AG10803 (cell line): ENCODE results near the gene SLC16A14.

Experiments
- DNase-seq: peaks from one replicate; pipeline ENCODE4 v3.0.0; 2010; ENCODE audit warnings: low read depth
- H3K4me3 ChIP-seq: 2 replicates; pipeline ENCODE4 v1.5.1; 2011; ENCODE audit warnings: mild to moderate bottlenecking, low read length, control low read depth
- TF ChIP-seq, protein P1 (sequence below): conservative IDR thresholded peaks from 2 replicates; pipeline ENCODE4 v1.5.1; 2011; ENCODE audit warnings: mild to moderate bottlenecking, low read length, control low read depth, inconsistent platforms

SLC16A14 gene

DNA sequence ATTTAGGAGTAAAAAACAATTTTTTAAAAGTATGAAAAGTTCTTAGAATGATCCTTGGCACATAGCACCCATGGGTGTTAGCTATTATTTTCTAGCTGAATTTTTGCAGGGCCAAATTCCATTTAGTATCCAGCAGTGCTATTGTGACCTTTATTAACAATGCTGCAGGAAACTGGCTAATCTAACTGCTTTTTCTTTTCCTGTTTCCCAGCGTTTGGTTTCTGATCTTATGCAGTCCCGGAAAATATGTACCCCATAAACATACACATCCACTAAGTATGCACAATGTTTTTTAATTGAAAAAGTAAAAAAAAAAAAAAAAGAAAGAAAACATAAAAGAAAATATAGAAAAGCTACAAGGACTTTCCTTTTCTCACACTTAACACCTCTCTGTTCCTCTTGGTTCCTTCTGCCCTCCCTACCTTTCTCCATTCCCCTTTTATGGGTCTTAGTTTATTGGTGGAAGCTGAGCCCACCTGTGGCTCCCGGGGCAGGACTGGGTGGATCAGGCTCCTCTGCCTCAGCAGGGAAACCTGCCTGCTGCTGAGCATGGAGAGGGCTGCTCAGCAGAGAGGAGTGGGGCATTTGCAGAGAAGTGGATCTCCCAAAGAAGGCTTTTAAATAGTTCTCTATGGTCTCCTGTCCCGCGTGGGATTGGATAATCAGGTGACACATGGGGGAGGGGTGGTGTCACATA is 9.3 kb upstream of the SLC16A14 start:
- H3K4me3 ChIP-seq, result no peak overlapping the region
- TF ChIP-seq, protein P1, sequence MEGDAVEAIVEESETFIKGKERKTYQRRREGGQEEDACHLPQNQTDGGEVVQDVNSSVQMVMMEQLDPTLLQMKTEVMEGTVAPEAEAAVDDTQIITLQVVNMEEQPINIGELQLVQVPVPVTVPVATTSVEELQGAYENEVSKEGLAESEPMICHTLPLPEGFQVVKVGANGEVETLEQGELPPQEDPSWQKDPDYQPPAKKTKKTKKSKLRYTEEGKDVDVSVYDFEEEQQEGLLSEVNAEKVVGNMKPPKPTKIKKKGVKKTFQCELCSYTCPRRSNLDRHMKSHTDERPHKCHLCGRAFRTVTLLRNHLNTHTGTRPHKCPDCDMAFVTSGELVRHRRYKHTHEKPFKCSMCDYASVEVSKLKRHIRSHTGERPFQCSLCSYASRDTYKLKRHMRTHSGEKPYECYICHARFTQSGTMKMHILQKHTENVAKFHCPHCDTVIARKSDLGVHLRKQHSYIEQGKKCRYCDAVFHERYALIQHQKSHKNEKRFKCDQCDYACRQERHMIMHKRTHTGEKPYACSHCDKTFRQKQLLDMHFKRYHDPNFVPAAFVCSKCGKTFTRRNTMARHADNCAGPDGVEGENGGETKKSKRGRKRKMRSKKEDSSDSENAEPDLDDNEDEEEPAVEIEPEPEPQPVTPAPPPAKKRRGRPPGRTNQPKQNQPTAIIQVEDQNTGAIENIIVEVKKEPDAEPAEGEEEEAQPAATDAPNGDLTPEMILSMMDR, result no peak
- no peak for DNase-seq

DNA sequence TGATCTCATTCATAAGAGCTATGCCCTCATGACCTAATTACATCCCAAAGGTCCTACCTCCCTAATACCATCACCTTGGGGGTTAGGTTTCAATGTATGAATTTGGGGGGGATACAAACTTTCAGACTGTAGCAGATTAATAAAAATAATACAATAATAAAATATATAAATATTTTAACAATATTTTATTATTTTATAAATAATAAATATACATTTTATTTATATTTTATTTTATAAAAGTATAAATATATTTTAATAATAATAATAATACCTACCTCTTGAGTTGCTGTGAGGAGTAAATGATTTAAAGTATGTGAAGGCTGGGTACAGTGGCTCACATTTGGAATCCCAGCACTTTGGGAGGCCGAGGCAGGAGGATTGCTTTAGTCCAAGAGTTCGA is 8.1 kb upstream of the SLC16A14 start:
- DNase-seq, result no peak
- TF ChIP-seq, protein P1, result no peak

DNA sequence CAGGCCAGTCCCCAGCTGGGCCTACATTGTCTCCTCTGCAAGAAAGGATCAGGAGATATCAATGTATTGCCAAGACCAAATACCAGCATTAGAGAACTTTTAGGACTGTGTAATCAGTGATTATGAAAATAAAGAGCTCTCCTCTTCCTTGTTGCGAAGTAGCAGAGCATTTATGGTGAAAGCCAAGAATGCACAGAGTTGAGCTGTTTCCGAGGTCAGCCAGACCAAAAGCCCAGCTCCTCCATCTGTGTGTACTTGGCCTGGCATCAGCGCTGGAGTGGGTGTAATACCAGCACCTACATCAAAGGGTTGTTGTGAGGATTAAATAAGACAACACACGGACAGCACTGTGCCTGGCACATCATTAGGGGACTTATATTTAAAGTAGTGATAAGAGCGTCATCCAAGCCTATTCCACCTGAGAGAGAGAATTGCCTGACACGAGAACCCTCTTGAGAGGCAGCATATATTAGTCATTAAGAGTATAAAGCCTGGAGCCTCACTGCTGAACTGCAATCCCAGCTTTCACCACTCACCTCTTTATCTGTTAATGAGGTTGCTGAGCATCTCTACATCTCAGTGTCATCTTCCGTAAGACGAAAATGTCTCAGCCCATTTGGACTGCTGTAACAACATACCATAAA is 7.4 kb upstream of the SLC16A14 start:
- no peak for DNase-seq
- no peak overlapping the region for H3K4me3 ChIP-seq

More for the DNA sequence above, 8.1 kb upstream of the SLC16A14 start:
- no peak overlapping the region for H3K4me3 ChIP-seq

DNA sequence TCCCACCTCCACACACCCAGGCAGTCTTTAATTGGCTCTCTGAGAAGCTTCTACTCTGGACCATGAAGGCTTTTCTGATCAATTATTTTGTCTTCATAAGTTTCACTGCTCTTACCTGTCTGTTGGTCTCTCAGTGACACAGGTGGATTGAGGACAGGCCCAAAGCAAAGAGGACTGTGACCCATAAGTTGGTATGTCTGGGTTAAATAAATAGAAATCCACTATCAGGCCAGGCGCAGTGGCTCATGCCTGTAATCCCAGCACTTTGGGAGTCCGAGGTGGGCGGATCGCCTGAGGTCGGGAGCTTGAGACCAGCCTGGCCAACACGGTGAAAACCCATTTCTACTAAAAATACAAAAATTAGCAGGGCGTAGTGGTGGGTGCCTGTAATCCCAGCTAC is 2.7 kb upstream of the SLC16A14 start:
- TF ChIP-seq, protein P1, result no peak
- no peak for DNase-seq
- no peak overlapping the region for H3K4me3 ChIP-seq

More for the DNA sequence above, 7.4 kb upstream of the SLC16A14 start:
- TF ChIP-seq, protein P1, result no peak

DNA sequence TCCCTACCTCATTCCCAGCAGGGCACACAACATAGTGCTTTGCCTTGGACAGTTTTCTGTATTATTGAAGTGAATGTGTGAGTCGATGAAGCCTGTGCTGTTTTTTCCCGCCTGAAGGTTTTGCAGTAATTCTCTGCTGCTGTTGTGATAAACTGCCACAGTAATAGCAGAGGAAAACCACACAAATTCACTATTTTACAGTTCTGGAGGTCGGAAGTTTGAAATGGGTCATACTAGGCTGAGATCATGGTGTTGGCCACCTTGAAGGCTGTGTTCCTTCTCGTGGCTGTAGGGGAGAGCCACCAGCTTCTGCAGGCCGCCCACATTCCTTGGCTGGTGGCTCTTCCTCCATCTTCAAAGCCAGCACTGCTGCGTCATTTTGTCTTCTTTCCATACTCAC is 678 bp upstream of the SLC16A14 start:
- TF ChIP-seq, protein P1, result no peak
- no peak for DNase-seq
- H3K4me3 ChIP-seq, result no peak overlapping the region

DNA sequence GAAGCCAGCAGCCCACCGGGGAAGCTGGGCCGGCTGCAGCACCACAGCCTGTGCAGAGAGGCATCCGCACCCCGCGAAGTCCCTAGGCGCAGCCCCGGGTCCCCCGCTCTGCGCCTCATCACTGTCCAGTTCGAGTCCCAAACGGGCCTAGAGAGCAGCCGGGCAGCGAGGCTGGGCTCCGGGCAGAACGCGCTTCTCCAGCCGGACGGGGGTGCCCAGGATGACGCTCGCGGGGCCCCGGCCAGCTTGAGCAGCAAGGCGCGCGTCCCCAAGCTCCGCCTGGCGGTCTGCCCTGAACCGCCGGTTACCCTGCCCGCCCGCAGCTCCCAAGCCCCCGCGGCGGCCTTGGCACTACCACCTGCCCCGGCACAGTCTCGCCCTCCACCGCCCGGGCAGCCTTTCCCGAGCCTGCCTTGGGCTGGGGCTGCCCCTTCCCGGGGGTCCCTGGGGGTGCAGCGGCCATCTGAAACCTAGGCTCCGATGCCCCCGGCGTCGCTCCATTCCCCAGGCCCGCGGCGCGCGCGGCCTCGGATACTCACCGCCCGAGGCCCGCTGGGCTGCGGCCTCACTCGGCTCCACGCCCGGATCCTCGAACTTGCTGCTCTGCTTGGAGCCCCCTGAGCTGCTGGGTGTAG is 591 bp downstream of the SLC16A14 start:
- TF ChIP-seq, protein P1, result no peak
- DNase-seq, result peak; percentile 8
- H3K4me3 ChIP-seq, result peak overlapping the region; percentile 38
